Nephron (organoid): ENCODE data around the gene RHBDL3.
A peak's percentile ranks its signal among the peaks of the same experiment; 100 is the strongest.

Source experiments
- H3K27ac Mint-ChIP-seq, 3 experiments: 2 replicates each; pipeline ENCODE4 v1.8.0; 2020; ENCODE audit warnings: mixed read lengths in 3 of 3, mild to moderate bottlenecking in 2 of 3, moderate library complexity in 1 of 3
- H3K27me3 Mint-ChIP-seq: 2 replicates; pipeline ENCODE4 v1.8.0; 2021; ENCODE audit warnings: low read depth, mild to moderate bottlenecking, moderate library complexity, mixed read lengths
- H3K36me3 Mint-ChIP-seq: 2 replicates; pipeline ENCODE4 v1.8.0; 2020; ENCODE audit warnings: low read depth, mixed read lengths
- H3K4me1 Mint-ChIP-seq: 2 replicates; pipeline ENCODE4 v1.8.0; 2020; ENCODE audit warnings: mixed read lengths
- H3K4me3 Mint-ChIP-seq, 3 experiments: 2 replicates each; pipeline ENCODE4 v1.8.0; 2020; ENCODE audit warnings: mild to moderate bottlenecking in 3 of 3, mixed read lengths in 3 of 3, moderate library complexity in 2 of 3
- H3K9me3 Mint-ChIP-seq: 2 replicates; pipeline ENCODE4 v1.8.0; 2020; ENCODE audit warnings: mixed read lengths
- TF ChIP-seq, protein P1 (sequence below), 3 experiments: fragments of 200-600 bp; sonication (generic); IDR thresholded peaks; one replicate each; pipeline ENCODE4 v1.5.0; 2021; ENCODE audit warnings: antibody characterized with exemption in 3 of 3; ENCODE audit not compliant: unreplicated experiment in 3 of 3

The RHBDL3 gene

DNA sequence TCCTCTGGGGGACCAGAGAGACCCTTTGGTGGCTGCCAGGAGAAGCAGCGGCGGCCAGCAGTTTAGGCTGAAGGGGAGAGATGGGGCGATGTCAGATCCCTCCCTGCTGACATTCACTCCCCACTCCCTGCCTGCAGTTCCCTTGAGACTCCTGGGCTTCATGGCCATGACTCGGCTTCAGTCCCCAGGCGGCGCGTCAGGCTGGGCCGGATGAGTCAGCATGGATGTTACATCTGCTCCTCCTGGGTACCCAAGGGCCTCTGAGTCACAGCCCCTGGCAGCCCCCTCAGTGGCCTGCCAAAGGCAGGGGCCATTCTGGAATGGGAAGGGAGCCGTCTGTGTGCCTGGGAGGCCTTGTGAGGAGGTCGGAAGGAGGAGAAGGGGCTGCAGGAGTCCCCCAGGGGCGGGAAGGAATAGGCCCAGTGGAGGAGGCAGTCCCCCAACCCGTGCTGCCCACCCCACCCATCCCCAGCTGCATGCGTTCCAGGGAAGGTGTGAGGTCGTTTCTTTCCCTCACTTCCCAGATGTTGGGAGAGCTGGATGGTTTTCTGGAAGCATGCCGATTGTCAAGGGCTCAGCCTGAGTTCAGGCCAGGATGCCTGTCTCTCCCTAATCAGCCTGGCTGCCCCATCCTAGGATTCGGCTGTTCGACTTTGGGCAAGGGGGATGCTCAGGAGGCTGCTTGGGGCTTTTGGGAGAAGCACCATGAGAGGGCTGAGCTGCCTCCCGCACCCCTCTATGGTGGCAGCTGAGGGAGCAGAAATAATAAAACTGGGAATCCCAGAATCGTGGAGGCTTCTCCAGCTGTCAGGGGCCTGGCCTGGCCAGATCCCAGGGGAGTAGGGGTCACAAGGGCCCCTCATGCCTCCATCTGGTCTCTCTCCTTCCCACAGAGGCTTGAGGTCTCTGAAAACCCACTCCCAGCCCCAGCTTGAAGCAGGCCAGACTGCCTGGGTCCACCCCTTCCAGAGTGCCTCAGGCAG lies 9.7 kb downstream of the RHBDL3 start:
- Mint-ChIP-seq H3K4me3 (no peak overlapping the region), H3K36me3 (no peaks in the 10 kb centered on the region), H3K27ac (no peak overlapping the region), H3K9me3 (no peaks in the 10 kb centered on the region), H3K4me1 (peaks cover 26% of the 10 kb centered on the region), H3K27me3 (peaks cover 67% of the 10 kb centered on the region)
- TF ChIP-seq, protein P1, sequence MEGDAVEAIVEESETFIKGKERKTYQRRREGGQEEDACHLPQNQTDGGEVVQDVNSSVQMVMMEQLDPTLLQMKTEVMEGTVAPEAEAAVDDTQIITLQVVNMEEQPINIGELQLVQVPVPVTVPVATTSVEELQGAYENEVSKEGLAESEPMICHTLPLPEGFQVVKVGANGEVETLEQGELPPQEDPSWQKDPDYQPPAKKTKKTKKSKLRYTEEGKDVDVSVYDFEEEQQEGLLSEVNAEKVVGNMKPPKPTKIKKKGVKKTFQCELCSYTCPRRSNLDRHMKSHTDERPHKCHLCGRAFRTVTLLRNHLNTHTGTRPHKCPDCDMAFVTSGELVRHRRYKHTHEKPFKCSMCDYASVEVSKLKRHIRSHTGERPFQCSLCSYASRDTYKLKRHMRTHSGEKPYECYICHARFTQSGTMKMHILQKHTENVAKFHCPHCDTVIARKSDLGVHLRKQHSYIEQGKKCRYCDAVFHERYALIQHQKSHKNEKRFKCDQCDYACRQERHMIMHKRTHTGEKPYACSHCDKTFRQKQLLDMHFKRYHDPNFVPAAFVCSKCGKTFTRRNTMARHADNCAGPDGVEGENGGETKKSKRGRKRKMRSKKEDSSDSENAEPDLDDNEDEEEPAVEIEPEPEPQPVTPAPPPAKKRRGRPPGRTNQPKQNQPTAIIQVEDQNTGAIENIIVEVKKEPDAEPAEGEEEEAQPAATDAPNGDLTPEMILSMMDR (IDR thresholded peaks at IDR 0.05; ENCODE audit: unreplicated experiment in 3 of 3), result no peak

DNA sequence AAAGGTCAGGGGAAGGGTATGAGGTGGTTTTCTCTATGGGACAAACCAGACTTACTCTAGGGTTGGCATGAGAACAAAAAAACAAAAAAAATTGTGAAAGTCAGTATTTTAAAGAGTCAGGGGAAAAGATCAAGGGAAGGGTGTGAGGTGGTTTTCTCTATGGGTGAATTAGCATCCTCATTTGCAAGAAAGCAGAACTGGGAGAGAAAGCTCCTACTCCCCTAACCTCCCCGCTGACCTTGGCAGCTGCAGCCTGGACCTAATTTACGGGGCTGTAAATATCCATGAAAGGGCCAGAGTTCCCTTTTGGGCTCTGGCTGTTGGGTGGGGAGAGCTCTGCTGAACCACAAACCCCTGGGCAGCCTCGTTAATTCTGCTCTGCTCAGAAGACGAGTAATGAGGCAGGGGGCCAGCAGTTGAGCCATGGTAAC lies 10.6 kb downstream of the RHBDL3 start:
- Mint-ChIP-seq H3K4me3 (no peak overlapping the region), H3K27ac (no peak overlapping the region), H3K9me3 (no peaks in the 10 kb centered on the region), H3K36me3 (no peaks in the 10 kb centered on the region), H3K4me1 (peaks cover 26% of the 10 kb centered on the region), H3K27me3 (peaks cover 59% of the 10 kb centered on the region)
- TF ChIP-seq, protein P1 (IDR thresholded peaks at IDR 0.05; ENCODE audit: unreplicated experiment in 3 of 3), result no peak

DNA sequence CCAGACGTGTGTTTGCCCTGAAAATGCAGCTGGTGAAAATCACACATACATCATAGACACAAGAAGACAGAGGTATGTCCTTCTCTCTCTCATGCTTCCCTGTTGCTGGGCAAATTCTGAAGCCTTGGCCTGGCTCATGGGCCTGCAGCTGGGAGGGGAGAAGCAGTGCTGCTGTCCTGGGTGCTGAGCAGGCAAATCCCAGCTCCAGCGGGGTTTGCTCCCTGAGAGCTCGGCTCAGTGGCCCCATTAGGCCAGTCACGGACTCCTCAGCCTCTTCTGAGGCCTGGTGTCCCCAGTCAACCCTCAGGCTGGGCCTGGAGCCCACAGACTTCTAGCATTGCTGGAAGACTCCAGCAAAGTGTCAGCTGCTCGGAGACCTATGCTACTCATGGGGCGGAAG lies 11.7 kb downstream of the RHBDL3 start:
- Mint-ChIP-seq H3K4me3 (no peak overlapping the region), H3K4me1 (peaks cover 26% of the 10 kb centered on the region)

DNA sequence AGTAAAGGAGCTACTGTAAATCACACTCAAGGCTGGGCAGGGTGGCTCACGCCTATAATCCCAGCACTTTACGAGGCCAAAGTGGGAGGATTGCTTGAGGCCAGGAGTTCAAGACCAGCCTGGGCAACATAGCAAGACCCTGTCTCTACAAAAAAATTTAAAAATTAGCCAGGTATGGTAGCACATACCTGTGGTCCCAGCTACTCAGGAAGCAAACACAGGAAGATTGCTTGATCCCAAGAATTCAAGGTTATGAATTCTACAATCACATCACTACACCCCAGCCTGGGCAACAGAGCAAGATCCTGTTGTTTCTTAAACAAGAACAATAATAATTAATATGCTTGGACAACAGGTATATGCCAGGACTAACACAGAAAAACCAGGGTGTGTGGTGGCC lies 13.2 kb downstream of the RHBDL3 start:
- Mint-ChIP-seq H3K36me3 (no peaks in the 10 kb centered on the region), H3K27ac (no peak overlapping the region), H3K9me3 (no peaks in the 10 kb centered on the region), H3K4me1 (peaks cover 29% of the 10 kb centered on the region), H3K27me3 (peaks cover 45% of the 10 kb centered on the region), H3K4me3 (no peak overlapping the region)
- TF ChIP-seq, protein P1 (IDR thresholded peaks at IDR 0.05; ENCODE audit: unreplicated experiment in 3 of 3), result no peak

More for the DNA sequence above, 11.7 kb downstream of the RHBDL3 start:
- H3K36me3 Mint-ChIP-seq, result no peaks in the 10 kb centered on the region
- no peak overlapping the region for H3K27ac Mint-ChIP-seq
- no peaks in the 10 kb centered on the region for H3K9me3 Mint-ChIP-seq
- H3K27me3 Mint-ChIP-seq, result peaks cover 48% of the 10 kb centered on the region
- TF ChIP-seq, protein P1 (IDR thresholded peaks at IDR 0.05; ENCODE audit: unreplicated experiment in 3 of 3), result no peak

DNA sequence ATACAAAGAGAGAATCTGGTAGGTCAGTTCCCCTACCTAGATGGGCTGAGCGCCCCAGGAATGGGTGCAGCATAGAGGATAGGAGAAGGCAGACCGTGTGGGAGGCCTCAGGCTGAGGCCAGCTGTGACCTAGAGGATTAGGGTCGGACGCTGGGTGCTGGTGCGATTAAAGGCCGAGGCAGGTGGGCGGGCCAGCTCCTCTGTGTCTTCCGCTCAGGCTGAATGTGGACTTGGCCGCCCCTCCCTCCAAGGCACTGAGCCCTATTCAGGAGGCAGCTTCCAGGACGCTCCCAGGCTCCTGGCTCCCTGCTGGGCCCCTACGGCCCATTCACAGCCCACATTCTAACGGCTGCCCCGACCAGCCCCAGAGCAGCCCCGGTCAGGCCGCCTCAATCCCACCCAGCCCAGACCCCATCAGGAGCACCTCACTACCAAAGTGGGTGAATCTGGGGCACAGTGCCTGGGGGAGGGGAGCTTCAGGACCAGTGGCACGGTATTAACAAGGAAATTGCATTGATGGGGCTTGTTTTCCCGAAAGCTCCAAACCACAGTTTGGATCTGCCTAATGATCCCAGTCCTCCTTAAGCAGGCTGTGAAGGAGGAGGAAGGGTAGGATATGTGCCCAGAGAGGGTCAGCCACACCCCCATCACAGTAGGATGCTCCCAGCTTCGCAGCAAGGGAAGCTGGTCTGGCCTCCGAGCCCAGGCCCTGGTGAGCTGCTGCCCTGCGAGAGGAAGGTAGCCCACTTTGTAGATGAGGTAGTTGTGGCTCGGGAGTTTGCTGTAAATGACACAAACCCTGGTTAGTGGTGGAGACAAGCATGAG lies 14.5 kb downstream of the RHBDL3 start:
- TF ChIP-seq, protein P1 (IDR thresholded peaks at IDR 0.05; ENCODE audit: unreplicated experiment in 3 of 3), result no peak
- H3K27me3 Mint-ChIP-seq, result peaks cover 46% of the 10 kb centered on the region
- peaks cover 30% of the 10 kb centered on the region for H3K4me1 Mint-ChIP-seq

More for the DNA sequence above, 14.5 kb downstream of the RHBDL3 start:
- peak overlapping the region in 1 of 3 experiments; percentile 12 for H3K4me3 Mint-ChIP-seq
- no peaks in the 10 kb centered on the region for H3K36me3 Mint-ChIP-seq
- H3K9me3 Mint-ChIP-seq, result no peaks in the 10 kb centered on the region
- no peak overlapping the region for H3K27ac Mint-ChIP-seq
